NK-92 (cell line): ENCODE results near the gene ARG2.

Experiments
- DNase-seq: peaks from one replicate; lab custom pipeline; 2025; ENCODE audit not compliant: unreplicated experiment; lab: John Stamatoyannopoulos, UW

ARG2 gene

GRCh38 chr14:67619446-67620216 is at the start of gene ARG2:
Gene ARG2 (plus strand): TSS chr14:67619920. CDS start chr14:67619978, 58 bp downstream.
- DNase-seq: peak; percentile 60

GRCh38 chr14:67570453-67570852 is 49.3 kb upstream of the ARG2 start:
- no peak for DNase-seq

GRCh38 chr14:67571275-67571990 is 48.3 kb upstream of the ARG2 start:
- no peak for DNase-seq

GRCh38 chr14:67571991-67572323 is 47.8 kb upstream of the ARG2 start:
- DNase-seq: no peak

GRCh38 chr14:67572608-67573007 is 47.1 kb upstream of the ARG2 start:
- DNase-seq: no peak

DNA sequence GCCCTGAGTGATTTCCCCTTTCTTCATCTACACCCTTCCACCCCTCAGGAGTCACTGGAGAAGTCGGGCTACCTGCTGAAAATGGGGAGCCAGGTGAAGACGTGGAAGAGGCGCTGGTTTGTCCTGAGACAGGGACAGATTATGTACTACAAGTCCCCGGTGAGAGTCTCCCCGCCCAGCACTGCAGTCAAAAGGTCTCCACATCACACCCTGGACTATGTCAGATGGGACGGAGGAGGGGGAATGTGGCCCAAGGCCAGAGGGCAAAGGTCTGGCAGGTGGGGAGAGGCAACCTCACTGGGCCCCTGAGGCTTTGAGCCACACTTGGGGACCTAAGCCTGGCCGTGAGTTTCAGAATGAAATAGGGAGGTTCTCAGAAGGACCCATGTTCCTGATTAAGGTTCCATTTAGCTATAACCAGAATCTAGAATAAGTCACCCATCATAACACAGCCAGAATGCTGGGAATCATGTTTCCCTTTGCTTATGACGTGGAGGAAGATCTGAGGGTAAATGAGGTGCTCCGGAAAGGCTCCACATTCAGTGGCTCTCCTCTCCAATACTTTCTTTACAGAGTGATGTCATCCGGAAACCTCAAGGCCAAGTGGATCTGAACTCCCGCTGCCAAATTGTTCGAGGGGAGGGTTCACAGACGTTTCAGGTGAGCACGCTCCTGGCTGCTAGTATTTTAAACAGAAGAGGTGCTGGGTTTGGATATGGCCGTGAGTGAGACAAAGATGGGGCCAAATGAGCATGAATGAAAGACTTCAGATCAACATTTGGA is 46.3 kb upstream of the ARG2 start:
- DNase-seq: no peak

- DNase-seq: no peak
Observed at GRCh38 chr14:67574156-67574555, 45.6 kb upstream of the ARG2 start.

GRCh38 chr14:67574806-67575205 is 44.9 kb upstream of the ARG2 start:
- no peak for DNase-seq

DNA sequence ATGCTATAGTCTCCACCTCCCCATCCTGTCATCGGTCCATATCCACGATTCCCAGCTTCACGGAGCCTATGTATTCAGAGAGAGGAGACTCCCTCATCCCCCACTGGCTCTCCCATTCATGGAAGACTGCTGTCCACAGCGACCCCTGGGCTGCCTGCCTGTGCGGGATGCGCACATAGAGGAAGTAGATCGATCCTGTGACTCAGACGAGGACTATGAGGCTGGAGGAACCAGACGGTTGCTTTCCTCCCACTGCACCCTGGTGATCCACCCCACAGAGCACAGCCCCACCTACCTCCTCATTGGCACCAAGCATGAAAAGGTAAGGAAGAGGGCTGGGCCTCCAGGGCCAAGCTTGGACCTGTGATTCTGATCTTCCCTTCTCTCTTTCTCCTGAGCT is 44.0 kb upstream of the ARG2 start:
- no peak for DNase-seq

GRCh38 chr14:67576216-67576955 is 43.3 kb upstream of the ARG2 start:
- no peak for DNase-seq

GRCh38 chr14:67577181-67577808 is 42.4 kb upstream of the ARG2 start:
- no peak for DNase-seq

DNA sequence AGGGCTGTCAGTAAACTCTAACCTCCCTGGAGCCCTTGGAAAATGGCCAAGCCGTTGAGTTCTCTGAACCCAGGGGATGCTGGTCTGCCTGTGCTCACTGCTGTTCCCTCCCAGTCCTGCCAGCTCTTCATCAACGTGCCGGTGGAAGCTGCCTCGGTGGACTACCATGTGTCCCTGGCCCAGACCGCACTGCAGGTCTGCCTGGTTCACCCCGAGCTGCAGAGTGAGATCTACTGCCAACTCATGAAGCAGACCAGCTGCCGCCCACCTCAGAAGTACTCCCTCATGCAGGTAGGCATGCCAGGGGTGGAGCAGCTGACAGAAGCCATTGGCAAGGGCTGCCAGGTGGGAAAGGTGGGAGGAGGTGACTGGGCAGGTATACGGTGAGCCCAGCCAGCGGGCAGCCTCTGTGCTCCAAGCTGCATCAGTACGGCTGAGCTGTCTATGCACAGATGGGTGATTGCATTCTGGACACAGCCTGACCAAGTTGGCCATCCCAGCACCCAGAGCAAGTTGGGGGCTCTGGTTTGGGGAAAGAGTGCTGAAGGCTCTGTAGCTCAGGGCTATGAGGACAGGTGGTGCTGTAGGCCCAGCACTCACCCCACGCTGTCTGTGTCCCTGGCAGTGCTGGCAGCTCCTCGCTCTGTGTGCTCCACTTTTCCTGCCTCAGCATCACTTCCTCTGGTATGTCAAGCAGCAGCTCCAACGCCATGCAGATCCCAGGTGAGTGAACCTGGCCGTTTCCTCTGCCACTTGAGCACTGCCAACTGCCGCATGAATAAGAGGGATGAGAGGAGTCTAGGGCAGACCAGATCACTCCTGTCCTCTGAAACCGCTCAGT is 41.6 kb upstream of the ARG2 start:
- DNase-seq: no peak

DNA sequence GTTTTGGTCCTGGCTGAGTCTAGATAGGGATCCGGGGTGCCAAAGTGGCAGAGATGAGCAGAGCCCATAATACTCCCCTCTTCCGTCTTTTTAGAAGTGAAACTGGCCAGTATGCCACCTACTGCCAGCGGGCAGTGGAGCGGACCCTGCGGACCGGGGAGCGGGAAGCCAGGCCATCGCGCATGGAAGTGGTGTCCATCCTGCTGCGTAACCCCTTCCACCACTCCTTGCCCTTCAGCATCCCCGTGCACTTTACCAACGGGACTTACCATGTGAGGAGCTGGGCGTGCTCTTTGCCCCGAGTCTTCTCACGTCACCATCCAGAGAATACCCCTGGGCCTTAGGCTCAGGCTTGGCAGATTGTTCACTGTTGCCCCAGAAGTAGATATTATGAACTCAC is 40.7 kb upstream of the ARG2 start:
- no peak for DNase-seq

DNA sequence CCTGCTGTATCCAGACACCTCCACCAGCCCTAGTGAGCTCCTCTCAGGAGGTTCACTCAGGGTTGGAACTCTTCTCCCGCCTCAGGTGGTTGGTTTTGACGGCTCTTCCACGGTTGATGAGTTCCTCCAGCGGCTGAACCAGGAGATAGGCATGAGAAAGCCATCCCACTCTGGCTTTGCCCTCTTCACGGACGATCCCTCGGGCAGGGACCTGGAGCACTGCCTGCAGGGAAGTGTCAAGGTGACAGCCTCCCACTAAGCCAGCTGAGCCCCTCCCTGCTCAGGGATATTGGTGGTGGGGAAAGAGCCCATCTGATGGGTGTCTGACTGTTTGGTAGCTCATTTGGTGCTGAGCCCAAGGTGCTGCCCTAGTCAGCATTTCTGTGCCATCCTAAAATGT is 40.1 kb upstream of the ARG2 start:
- no peak for DNase-seq

- DNase-seq: no peak
Observed at GRCh38 chr14:67580336-67581171, 39.2 kb upstream of the ARG2 start.

DNA sequence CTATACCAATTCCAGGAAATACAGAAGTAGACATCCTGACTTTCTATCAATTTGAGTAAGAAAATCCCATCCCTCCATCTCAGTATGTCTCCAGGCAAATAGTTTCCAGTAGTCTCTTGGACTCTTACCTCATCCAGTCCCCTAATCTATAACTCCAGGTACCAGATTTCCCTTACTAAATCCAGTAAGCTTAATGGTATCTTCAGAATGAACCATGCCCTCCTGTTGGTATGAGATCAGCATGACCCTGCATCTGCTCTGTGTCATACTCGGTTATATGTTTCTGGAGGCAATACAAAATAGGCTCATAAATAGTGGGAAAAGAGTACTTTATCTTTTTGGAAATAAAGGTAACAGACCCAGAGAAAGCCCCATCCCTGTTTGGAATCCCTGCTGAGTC is 38.1 kb upstream of the ARG2 start:
- no peak for DNase-seq

GRCh38 chr14:67582061-67582460 is 37.7 kb upstream of the ARG2 start:
- DNase-seq: no peak

- DNase-seq: no peak
Observed at GRCh38 chr14:67583711-67584644, 35.7 kb upstream of the ARG2 start.
